HG02943 (cell line): ENCODE data around the gene OR51T1.

Experiments used
- ATAC-seq: cut with Tn5 transposase; IDR thresholded peaks from one replicate; pipeline ENCODE4 v1.9.1; 2021; ENCODE audit warnings: mild to moderate bottlenecking, low read depth, moderate library complexity; ENCODE audit not compliant: unreplicated experiment

Gene OR51T1

GRCh38 chr11:4924239-4924638 is 42.5 kb downstream of the OR51T1 start, which contains the start of gene OR51G1:
TSS of gene OR51G1 (minus strand) at chr11:4924339. CDS start at chr11:4924339, 0 bp downstream.
- ATAC-seq, result no peak

DNA sequence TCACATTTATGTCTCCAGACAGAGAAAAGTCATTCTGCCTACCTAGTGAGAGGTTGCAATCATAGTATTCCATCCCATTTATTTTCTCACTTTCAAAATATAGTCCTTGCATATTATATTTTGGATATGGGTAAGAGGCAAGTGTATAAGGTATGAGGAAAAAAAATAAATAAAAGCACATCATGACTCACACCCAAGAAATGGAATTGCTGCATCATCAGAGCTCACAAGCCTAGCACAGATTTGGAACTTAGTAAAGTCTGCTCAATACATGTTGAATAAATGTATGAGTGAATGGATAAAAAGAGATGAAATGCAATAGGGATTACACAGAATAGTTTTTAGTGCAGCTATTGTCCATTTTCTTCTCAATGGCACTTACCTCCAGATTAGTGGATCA is 44.9 kb downstream of the OR51T1 start:
- ATAC-seq, result no peak
